Activated CD4-positive, CD25-positive, alpha-beta regulatory T cell treated with anti-CD3 and anti-CD28 coated beads, Interleukin-2, amount 50 U/mL, for 72 hours (primary cell): ENCODE measurements around the gene TMEM63C.

Experiments used
- DNase-seq: peaks from one replicate; pipeline ENCODE4 v3.0.0; 2021

TMEM63C gene

GRCh38 chr14:77181603-77182437 is at the start of gene TMEM63C:
TMEM63C (plus strand) TSS chr14:77181798; CDS start chr14:77218814, 37,016 bp downstream.
- no peak for DNase-seq

DNA sequence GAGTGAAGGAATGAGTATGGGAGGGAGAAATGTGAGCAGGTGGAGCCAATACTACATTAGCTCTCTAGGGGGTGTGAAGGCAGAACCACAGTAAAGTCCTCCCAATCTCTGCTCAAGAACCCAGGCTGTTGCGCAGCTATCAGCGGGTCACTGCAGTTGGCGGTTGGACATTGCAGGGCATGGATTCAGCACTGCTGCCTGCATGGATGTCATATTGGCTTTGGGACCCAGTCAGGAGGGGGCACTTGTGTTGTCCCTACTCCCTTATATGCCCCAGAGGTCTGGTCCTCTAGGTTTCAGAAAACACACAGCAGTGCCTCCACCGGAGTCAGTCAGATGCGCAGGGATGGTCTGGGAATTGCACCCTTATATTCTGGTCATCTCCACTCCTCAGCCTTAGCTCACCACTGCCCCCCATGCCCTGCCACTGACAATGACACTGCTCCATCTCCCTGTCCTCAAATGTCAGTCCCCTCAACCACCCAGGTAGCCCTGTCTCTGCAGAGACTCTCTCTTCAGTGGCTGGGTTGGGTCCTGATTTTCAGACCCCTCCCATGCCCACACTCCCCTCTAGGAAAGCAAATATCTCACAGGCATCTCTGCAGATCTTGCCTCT is 49.6 kb upstream of the TMEM63C start:
- no peak for DNase-seq

- DNase-seq: peak; percentile 51
Measured at GRCh38 chr14:77133720-77134338, 47.8 kb upstream of the TMEM63C start.

DNA sequence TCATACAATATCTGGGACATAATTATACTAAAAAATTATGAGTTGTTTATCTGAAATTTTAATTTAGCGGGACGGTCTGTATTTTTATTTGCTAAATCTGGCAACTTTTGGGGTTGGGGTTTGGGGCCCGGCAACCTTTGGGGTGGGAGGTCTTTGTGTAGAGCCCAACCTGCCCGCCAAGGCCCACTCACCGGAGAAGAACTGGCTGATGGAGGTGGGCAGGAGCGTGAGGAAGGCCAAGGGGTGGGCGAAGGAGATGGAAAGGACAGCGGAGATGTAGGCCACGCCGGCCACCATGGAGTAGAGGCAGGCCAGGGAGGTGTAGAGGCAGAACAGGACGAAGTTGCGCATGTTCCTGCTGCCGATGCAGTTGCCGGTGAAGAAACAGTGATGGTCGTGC is 42.6 kb upstream of the TMEM63C start:
- no peak for DNase-seq

GRCh38 chr14:77139540-77140358 is 41.8 kb upstream of the TMEM63C start:
- DNase-seq: peak; percentile 50

GRCh38 chr14:77140359-77141213 is 41.0 kb upstream of the TMEM63C start:
- DNase-seq: no peak

GRCh38 chr14:77141214-77142004 is 40.2 kb upstream of the TMEM63C start, which contains the start of gene ZDHHC22:
ZDHHC22 (minus strand) TSS chr14:77141791; CDS start chr14:77139738, 2,053 bp downstream.
- no peak for DNase-seq

- DNase-seq: no peak
Measured at GRCh38 chr14:77142005-77142800, 39.4 kb upstream of the TMEM63C start.

GRCh38 chr14:77143071-77143470 is 38.5 kb upstream of the TMEM63C start:
- no peak for DNase-seq

GRCh38 chr14:77144412-77145115 is 37.0 kb upstream of the TMEM63C start:
- no peak for DNase-seq

DNA sequence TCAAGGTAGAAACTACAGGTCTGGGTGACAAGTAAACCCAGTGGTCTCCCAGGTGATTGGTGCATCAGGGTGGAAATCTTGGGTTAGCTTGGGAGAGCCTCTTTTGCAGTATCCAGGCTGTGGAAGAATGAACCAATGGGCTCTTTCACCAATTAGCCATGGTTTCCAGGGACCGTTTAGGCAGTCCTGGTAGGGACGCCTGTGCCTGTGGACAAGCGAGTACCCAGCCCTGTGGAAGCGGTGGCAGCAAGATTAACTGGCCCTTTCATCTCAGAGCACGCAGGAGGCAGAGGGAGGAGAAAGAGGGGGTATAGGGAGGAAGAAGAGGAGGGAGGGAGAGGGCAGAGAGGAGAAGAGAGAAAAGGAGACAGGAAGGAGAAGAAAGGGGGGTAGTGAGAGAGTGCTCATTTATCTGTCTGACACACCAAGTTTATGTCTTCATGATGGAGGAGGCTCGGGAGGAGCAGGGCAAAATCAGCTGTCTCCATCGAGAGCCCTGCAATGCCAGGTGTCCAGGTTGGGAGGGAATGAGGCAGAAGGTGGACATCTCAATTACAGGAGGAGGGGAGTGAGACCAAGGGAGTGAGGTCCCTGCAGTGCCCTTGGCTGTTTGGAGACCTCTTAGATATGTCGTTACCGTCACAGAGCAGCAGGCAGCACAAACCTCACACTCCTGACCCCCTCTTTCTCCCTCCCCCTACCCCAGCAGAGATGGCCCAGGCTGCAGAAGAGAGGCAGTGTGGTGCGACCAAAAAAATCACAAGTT is 35.4 kb upstream of the TMEM63C start:
- DNase-seq: no peak

DNA sequence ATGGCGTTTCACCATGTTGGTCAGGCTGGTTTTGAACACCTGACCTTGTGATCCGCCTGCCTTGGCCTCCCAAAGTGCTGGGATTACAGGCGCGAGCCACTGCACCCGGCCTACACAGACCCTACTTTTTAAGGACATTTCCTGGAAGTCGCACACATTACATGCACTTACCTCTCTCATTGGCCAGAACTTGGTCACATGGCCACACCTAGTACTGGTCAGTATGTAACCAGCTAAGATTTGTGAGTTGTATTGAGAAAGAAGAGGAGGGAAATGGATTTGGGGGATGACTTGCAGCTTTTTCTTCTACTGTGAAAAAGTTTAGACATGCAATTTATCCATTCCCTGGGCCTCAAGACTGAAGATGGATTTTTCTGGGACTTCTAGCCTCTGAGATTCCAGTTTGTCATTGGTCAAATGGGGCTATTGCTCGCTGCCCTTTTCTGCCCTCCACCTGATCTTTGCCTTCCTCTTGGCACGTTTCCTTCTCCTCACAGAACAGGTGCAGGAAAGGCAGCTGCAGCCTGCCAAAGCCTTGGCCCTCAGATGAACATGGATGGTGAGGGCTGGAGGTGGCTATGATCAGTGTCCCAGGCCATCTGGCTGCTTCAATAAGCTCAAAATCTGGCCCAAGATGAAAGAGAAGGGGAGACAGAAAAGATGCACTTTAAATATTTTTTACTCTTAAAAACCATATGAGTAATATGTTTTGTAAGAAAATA is 32.9 kb upstream of the TMEM63C start:
- DNase-seq: no peak

DNA sequence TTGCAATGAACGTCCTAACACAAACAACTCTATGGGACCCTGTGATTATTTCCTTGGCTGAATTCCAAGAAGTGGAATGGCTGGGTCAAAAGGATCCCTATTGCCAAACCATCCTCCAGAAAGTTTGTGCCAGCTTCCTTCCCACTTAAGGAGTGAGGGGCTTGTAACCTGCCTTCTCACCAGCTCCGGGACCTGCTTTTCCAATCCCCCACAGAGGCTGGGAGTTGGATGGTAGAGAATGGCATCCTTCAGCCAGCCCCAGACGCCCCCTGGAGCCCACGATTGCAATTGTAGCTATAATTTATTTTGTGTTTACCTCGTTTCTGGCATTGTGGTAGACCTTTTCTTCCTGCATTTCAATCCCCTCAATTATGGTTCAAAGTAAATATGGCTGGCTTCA is 30.4 kb upstream of the TMEM63C start:
- no peak for DNase-seq

GRCh38 chr14:77151918-77152588 is 29.5 kb upstream of the TMEM63C start:
- no peak for DNase-seq

DNA sequence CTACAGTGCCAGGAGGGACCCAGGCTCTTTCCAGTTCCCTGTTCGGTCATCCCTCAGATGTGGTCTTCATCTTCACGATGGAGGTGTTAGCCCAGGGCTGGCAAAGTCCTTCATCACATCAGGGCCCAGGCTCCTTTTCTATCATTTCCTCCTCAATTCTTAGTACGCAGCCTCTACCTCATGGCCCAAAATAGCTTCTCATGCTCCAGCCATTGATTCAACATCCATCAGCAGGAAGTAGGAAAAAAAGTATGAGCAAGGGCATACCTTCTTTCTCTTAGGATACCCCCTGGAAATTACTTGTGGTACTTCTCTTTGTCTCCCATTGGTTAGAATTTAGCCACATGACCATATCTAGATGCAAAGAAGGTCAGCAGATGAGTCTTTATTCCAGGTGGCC is 27.8 kb upstream of the TMEM63C start:
- no peak for DNase-seq

- no peak for DNase-seq
Measured at GRCh38 chr14:77154421-77154820, 27.2 kb upstream of the TMEM63C start.

DNA sequence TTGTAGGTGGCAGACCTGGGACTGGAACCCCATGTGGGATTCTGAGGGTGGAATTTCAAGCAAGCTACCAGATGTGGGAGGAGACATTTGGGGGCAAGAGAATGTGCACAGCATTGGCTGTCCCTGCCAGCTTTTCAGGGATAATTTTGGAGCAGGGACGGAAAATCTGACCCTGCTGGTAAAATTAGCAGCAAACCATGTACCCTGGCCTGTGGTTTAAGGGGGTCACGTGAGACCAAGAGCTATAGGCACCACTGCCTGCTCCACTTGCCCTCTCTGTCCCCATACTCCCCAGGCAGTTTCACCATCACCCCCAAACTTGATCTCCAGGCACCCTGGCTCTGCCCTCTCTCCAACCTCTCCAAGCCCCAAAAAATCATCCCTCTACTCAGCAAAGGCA is 26.5 kb upstream of the TMEM63C start:
- no peak for DNase-seq

GRCh38 chr14:77157740-77158139 is 23.9 kb upstream of the TMEM63C start:
- DNase-seq: no peak
